ENCODE results near the gene NTNG2.
"Not testable (repeated sequence)": the region's sequence is repeated elsewhere in the genome, so short reads cannot be mapped to it uniquely, and the experiment has no call there.

The NTNG2 gene, protein sequence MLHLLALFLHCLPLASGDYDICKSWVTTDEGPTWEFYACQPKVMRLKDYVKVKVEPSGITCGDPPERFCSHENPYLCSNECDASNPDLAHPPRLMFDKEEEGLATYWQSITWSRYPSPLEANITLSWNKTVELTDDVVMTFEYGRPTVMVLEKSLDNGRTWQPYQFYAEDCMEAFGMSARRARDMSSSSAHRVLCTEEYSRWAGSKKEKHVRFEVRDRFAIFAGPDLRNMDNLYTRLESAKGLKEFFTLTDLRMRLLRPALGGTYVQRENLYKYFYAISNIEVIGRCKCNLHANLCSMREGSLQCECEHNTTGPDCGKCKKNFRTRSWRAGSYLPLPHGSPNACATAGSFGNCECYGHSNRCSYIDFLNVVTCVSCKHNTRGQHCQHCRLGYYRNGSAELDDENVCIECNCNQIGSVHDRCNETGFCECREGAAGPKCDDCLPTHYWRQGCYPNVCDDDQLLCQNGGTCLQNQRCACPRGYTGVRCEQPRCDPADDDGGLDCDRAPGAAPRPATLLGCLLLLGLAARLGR

DNA sequence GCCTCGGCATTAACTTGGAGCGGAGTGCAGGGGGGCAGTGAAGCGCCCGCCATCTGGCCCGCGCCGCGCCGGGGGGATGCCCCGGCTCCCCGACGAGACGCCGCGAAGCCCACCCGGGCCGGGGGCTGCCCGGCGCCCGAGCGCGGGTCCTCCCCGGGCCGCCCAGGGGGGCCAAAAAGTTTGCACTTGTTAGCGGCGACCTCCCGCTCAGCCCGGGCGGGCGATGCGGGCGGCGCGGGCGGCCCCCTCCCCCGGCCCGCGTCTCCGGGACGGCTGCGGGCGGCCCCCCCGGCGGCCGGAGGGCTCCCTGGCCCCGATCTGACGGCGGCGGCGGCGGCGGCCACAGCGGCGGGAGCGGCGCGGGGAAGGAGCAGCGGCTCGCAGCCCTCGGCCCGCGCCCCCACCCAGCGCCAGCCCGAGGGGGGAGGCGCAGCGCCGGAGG is at the start of gene NTNG2:
Gene NTNG2 (plus strand): TSS at position 316 of the 442 bp plus-strand sequence. CDS start 4,774 bp downstream, outside the sequence.
- in situ Hi-C loops (cut with MboI; ENCODE audit: low sequenced_read_pairs): no loop called here

DNA sequence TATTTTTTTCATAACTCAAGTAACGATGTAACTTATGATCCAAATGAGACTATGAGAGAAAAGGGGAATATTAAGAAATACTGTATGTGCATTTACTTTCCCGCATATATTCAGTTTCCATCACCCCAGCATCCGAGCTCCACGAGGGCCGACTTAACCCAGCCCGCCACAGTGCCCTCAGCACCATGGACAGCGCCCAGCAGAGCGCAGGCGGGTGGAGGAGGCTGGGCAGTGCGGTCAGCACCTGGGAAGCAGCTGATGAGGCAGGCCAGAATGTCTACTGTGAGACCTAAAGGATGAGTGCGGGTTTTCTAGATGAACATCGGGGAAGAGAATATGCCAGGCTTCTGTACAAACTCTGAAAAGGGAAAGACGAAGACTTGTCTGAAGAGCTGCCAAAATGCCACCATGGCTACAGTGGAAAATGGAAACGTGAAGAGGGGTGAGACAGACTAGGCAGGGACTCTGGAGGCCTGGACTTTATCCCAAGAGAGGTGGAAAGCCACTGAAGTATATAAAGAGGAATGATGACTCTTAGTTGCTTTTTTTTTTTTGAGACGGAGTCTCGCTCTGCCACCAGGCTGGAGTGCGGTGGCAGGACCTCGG is 47.7 kb upstream of the NTNG2 start:
- in situ Hi-C loops (cut with MboI; ENCODE audit: low sequenced_read_pairs): no loop called here

DNA sequence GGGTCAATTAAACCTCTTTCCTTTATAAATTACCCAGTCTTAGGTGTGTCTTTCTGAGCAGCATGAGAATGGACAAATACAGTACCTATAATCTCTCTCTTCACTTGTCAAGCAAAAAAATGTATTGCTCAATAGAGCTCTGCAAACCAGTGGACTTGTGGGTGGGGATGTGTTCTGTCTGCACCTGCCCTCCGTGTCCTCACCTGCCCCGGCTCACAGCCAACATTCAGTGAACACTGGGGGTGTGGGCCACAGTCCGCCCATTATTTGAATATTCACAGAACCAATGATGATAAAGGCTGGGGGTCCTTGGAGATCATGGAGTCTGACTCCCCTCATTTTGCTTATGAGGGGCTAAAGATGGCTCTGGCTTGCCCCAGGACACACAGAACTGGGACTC is 45.3 kb upstream of the NTNG2 start:
- in situ Hi-C loops (cut with MboI; ENCODE audit: low sequenced_read_pairs): no loop called here

DNA sequence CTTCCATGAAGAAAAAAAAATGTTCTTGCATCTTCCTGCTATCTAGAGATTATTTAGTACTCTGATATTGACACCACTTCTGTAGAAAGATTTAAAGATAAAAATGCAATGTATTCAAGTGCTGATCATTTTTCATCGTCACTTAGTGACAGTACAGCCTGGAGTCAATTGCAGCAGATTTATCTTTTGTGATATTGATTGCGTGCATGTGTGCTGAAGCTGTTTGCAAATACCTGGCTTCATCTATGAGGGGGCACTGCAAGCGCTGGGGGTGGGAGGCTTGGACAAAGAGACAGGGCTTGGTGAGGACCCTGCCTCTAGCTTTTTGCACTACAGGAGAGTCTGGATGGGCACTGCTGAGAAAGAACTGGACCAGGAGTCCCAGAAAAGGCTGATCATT is 44.2 kb upstream of the NTNG2 start:
- in situ Hi-C loops (cut with MboI; ENCODE audit: low sequenced_read_pairs): no loop called here

DNA sequence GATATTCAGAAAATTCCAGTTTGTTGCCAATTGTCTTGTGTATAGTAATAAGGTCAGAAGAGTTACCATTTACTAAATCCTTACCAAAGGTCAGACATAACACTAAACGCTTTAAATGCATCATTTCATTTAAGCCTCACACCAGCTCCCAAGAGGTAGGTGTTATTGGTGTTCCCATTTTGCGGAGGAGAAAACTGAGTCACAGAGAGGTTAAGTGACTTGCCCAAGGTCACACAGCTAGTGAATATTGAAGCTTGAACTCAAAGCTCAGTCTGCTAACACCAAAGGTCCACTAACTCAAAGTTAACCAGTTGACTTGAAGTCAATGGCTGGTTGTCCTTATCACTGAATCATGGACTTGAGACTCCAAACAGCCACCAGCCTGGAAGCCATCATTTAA is 40.8 kb upstream of the NTNG2 start:
- in situ Hi-C loops (cut with MboI; ENCODE audit: low sequenced_read_pairs): no loop called here

DNA sequence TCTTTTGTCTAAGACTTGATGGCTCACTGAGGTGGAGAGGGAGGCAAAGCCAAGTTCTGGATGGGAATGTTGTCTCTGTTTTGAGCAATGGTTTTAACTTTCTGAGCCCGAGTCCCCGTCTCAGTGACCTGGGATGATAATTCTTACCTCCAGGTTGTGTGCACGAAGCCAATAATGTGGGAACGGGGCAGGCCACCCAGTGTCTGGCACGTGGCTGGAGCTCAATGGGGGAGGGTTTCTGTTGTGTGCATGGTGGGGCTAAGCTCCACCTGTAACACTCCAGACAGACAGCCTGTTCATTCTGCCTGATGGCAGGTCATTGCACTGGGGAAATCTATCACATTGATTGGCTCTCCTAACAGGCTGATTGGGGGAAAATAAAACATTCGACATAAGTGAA is 37.1 kb upstream of the NTNG2 start:
- in situ Hi-C loops (cut with MboI; ENCODE audit: low sequenced_read_pairs): no loop called here

DNA sequence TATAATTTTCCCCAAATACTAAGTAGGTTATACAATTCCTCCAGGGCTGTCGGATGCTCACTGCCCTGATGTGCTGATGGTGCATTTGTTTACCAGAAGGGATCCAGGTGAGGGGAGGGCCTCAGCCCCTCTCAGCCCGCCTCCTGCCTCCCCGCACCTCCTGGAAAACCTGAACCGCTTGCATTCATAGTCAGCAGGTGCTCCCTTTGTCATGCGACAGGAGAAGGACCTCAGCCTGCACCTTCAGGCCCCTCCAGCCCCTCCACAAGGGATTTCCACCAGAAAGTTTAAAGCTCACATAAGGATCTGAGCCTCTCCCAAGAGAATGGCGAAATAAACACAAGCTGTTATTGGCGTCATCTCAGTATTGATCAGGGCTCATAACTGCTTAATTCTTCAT is 36.5 kb upstream of the NTNG2 start:
- in situ Hi-C loops (cut with MboI; ENCODE audit: low sequenced_read_pairs): no loop called here

DNA sequence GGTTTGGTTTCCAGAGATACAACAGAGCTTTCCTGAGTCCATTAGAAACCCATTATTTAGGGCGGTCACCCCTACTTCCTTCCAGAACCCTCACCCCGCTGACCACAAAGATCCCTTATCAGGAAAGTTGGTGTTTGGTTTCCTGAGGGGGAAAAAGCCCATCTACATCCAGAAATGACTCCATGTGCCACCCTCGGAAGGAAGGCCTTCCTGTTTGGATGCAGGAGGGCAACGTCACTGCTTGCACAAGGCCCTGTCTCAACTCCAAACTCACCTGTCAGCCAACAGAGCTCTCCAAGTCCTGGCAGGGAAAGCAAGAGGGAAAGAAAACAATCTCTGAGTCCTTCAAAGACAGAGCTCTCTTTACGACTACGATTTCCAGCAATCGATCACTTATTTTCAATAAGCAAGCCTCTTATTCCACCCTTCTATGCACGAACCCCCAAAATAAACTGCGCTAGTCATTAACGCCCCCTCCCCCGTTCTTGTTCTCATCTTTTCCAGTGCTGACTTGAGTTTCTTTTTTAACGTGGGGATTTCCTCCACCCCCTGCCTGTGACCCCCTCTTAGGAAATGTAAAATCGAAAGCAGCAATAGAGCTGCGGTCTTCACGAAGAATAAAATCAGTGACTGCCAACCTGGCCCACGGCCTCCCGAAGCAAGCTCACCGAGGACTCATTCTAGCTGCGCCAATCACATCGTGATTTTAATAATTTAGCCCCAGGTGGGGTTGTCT is 35.7 kb upstream of the NTNG2 start:
- in situ Hi-C loops (cut with MboI; ENCODE audit: low sequenced_read_pairs): no loop called here

DNA sequence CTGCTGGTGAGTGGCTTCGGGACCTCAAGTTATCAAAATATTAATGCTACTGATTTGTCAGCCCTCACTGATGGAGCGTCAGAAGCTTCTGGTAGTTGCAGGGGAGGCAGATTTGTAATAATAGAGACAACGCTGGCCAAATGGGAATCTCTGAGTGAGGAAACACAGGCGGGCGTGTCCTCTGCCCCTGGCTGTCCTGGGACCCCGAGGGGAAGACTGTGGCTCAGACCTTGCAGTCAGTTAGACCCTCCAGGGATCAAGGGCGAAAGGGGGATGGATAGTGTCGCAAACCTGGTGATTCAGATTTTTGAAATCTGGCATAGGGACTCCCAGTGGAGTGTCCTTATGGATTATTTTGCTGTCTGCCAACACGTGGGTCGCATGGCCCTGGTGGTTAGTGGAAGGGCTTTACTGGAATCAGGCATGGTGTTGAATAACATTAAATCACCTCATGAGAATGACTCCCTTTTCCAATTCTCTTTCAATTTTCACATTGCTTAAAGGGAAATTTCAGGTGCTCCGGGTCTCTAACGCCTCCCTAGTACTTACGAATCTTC is 35.1 kb upstream of the NTNG2 start:
- in situ Hi-C loops (cut with MboI; ENCODE audit: low sequenced_read_pairs): no loop called here

DNA sequence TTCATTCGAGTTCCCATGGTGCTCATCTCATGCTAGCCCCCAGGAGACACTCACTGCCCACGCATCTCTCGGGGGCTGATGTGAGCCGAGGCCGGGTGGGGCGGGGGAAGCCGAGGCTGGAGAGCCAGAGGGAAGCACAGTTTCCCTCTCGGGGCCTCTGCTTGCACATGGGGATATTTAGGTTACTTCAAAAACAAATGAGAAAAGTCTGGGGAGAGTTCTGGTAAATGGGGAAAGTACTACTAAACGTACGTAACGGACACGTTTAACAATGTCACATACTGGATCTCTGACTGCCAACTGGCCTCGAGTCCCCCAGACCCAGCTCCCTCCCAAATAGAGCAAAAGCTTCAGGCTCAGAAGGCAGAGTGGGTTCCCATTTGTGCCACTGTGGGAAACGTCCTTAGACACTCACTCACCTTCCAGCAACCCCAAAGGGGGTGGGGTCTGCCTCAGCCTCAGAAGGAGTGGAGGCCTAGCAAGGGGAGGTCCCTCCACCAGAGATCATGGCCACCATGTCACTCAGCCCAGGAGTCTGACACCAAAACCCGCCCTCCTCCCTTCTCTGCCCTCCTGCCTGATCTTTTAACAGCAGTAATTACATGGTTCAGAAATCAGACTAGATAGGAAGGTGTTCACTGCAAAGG is 33.8 kb upstream of the NTNG2 start:
- in situ Hi-C loops (cut with MboI; ENCODE audit: low sequenced_read_pairs): no loop called here

DNA sequence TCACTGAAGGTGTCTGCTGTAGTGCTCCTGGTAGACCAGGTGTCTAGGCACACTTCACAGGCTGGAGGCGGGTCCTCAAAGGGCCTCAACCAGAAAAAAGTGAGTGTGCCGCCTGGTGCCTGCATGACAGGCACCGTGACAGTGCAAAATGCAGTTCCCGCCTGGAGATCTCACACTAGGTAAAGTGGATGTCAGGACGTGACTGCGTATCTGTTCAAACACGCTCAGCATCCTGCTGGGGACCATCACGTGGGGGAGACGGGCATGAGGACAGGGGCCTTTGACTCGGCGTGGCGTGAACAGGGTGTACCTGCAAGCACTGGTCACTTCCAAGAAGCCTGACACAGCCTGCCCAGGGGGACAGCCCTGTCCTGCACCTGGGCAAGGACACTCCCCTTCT is 32.3 kb upstream of the NTNG2 start:
- in situ Hi-C loops (cut with MboI; ENCODE audit: low sequenced_read_pairs): no loop called here

DNA sequence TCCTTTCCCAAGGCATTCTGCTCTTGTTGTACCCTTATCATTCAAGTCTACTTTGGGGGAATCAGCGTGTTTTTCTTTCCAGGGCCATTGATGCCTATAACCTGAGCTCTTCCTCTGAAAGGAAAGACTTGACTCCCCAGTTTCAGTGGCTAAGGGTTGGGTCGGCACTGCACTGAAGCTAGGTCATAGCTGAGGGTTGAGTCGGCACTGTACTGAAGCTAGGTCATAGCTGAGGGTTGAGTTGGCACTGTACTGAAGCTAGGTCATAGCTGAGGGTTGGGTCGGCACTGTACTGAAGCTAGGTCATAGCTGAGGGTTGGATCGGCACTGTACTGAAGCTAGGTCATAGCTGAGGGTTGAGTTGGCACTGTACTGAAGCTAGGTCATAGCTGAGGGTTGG is 27.8 kb upstream of the NTNG2 start:
- in situ Hi-C loops (cut with MboI; ENCODE audit: low sequenced_read_pairs): not testable (repeated sequence)

DNA sequence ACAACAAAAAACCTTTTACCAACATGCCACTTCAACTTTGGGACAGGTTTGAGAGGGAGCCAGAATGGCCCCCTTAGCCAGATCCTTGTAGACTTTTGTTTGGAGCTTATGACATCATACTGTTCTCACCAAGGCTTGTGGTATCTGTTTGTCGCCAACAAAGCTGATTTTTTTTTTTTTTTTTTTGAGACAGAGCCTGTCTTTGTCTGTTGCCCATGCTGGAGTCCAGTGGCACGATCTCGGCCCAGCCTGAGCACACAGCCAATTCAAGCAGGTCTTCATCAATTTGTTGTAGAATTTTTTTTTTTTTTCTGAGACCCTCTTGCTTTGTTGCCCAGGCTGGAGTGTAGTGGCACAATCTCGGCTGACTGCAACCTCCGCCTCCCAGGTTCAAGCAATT is 26.4 kb upstream of the NTNG2 start:
- in situ Hi-C loops (cut with MboI; ENCODE audit: low sequenced_read_pairs): no loop called here

DNA sequence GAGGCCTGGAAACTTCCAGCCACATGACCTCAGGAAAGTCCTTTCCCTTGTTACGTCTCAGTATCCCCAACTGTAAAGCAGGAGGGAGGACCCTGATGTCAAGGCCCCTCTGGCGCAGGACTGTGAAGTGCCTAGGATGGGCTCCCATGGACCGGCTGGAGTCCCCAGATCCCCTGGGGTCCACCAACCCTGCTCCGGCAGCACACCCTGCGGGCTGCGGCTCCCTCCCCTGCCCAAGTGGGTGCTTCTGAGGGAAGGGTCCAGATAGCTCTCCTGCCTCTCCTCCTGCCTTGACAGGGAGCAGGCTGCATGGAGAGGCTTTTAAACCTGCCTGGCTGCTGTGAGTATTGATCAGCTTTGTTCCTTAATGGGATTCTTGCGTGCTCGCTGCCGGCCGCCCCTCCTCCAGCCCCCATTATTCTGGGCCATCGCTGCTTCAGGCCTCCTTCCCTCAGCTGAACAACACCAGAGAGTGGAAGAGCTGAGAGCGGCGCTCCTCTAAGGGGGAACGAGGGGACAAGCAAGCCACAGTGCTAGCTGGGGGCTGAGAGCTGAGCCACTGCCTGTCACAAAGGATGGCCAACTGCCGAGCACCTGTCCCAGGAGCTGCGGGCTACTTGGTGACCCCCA is 25.6 kb upstream of the NTNG2 start:
- in situ Hi-C loops (cut with MboI; ENCODE audit: low sequenced_read_pairs): no loop called here

DNA sequence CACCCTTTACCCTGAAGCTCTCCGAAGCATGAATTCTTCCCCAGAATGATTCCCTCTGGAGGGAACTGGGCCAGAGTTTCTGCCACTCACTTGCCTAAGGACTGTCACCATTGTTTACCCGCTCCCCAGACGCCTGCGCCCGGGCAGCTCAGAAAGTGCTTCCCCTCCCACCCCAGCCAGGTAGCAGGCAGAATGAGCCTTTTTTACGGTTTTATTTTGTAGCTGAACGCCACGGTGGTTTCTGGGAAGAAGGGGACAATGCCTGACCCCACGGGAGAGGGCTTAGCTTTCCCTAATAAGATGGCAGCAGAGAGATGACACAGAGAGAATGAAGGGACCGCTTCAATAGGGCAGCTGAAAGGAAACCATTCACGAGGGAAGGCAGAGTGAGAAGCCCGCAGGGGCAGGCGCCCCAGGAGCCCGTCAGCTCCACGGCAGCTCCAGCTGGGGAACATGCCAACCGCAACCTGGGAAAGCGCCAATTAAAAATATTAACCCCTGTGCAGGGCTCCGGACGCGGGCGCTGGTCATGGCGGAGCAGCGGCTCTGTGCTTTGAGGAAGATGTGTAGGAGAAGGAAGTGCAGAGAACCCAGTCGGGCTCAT is 20.4 kb upstream of the NTNG2 start:
- in situ Hi-C loops (cut with MboI; ENCODE audit: low sequenced_read_pairs): no loop called here

DNA sequence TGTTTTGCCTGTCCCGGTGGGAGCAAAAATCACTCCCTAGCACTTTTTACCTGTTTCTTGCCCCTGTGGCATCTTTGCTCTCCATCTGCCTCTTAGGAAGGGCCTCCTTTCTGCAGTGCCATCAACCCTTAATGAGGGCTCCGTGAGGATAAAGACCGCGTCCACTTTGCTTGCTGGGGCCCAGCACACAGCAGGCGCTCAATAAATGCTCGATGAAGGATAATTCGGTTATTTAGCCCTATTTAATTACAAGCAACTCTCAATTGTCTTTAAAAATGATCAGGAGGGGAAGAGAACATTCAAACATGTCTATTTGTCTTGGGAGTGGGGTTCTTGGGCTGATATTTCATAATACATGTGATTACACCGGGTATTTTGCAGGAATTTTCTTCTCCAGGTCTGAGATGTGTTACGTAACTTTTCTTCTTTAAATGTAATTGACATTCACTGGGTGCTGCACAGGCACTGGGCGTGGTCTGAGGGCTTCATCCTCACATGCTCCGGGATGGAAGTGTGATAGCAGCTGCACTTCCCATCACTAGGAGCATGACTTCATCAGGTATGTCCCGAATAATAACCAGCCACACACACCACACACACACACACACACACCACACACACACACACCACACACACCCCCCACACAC is 19.8 kb upstream of the NTNG2 start:
- in situ Hi-C loops (cut with MboI; ENCODE audit: low sequenced_read_pairs): no loop called here

DNA sequence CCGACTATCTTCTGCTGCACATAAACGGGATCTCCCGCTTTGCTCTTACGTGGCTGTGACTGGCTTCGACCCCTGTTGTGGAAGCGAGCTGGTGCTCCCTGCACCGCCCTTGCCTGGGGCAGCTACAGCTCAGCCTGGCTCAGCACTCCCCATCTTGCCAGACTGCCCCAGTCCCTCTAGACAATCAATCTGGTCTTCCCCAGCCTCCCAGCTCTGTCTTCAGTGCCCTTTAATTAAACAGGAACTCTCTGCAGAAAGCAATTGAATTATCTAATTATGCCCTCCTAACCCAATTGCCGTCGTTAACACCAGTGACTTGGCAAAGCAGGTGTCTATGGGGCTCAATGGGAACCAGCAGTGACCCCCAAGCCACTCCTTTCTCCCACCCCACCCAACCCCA is 18.9 kb upstream of the NTNG2 start:
- in situ Hi-C loops (cut with MboI; ENCODE audit: low sequenced_read_pairs): no loop called here

DNA sequence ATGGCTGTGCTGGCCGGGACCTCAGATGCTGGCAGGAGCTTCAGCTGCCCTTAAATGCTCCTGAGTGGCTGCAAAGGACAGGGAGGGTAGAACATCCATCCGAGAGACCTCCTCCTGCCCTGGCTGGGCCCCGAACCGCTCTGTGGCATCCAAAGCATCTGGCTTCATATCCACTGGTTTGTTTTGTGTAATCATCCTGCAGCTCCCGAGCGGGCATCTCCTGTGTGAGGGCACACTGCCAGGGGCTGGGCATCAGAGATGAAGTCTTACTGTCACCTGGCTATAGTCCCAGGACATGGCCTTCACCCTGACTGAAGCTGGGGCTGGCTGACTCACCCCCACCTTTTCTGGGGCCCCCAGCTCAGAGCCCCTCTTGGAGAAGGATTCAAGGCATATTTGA is 18.5 kb upstream of the NTNG2 start:
- in situ Hi-C loops (cut with MboI; ENCODE audit: low sequenced_read_pairs): no loop called here

DNA sequence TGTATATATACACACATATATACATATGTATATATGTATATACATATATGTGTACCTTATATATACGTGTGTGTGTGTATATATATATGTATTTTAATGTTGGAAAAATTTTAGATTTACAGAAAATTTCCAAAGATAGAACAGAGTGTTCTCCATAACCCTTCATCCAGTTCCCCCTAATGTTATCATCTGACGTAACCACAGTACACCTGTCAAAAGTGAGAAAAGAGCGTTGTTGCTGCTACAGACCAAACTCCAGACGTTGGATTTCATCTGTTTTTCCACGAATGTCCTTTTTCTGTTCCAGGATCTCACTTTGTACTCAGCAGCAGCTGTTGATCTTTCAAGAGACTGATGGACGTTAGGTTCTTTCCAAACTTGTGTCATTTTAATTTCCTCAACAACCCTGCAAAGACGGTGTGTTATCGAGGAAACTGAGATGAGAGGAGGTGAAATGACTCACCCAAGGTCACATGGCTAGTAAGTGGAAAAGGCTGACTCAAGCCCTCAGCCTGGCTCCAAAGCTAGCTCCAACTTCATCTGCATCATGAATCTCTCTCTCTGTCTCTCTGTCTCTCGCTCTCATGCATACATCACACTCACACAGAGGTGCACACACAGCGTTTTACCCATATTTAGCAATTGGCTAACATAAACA is 17.0 kb upstream of the NTNG2 start:
- in situ Hi-C loops (cut with MboI; ENCODE audit: low sequenced_read_pairs): no loop called here
